ENCODE results near the gene MLYCD.
"Not testable (repeated sequence)": the region's sequence is repeated elsewhere in the genome, so short reads cannot be mapped to it uniquely, and the experiment has no call there.

MLYCD gene

DNA sequence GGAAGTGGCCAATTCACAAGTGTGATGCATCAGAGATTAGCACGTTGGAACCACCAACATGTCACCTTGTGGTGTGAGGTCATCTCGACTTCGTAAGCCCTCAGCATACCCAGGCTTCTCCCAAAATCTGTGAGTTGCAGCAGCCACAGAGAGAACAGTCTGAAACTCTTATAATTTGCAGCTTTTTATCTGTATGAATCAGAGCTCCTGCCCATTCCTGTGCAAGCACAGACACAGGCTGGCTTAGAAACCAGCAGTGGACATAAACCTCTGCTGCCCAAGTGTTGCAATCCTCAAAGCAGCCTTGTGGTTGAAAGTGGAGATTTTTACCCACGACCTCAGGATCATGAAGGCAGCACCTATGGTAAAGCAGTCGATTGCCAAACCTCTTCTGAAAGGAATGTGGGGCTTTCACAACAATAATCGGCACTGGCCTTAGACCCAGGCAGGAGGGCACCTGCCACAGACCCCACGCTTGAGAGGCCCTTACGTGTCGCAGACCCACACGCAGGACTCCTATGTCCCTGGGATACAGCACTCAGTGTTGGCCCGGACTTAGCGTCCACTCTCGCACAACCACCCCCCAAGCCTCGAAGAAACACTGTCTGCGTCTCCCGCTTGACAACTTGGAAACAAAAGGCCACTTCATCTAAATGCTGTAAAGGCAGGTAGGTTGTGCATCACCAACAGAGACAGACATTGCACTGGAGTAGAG, 29.6 kb downstream of the MLYCD start:
- DNase-seq = no peak

- DNase-seq = no peak
These were observed 31.1 kb downstream of the MLYCD start for GRCh38 chr16:83929811-83930555.

DNA sequence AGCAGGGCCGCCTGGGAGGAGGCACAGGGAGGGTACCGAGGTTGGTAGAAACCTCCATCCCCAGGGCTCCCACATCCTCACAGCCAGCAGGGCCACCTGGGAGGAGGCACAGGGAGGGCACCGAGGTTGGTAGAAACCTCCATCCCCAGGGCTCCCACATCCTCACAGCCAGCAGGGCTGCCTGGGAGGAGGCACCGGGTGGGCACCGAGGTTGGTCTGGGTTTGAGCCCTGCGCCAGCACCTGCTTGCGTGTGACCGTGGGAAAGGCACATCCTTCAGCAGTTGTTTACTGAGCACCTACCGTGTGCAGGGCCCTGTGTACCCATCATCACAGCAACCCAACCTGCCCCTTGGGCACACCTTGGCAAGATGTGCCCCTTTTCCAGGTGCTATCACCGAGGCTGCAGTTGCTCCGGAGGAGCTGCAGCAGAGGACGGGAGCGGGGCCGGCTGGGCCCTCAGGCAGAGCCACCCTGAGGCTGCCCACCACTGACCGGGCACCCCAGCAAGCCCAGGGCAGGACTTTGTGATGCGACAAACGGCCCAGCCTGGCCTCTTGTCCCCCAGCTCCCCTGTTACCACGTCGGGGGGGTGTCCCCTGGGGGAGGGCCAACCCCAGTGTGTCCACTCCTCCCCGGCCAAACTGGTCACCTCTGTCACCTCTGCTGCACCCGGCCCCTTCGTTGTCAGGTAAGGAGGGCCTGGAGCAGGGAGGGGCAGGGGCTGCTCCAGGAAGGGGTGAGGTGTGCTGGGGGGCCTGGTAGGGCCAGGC, 32.0 kb downstream of the MLYCD start:
- DNase-seq = no peak

DNA sequence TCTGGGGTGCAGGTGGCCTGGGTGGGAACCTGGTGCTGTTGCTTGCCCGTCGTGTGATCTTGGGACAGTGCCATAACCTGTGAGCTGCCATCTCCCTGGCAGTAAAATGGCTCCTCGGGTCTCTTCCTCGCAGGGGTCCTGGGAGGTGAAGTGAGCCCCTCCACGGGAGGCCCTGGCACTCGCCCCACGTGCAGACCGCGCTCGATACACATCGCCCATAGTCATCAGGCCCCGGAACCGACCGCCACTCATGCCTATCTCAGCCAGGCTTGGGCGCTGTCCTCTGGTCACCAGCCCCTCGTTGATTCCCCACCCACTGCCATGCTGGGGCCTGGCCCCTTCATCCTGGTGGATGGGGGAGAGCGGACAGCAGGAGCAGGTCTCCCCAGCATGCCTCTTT, 32.6 kb downstream of the MLYCD start:
- DNase-seq = no peak

- no peak for DNase-seq
These were observed 33.4 kb downstream of the MLYCD start for GRCh38 chr16:83932304-83932703.

GRCh38 chr16:83932955-83933673, 34.2 kb downstream of the MLYCD start:
- no peak for DNase-seq

GRCh38 chr16:83933885-83934683, 35.2 kb downstream of the MLYCD start:
- no peak for DNase-seq

GRCh38 chr16:83934684-83934977, 35.7 kb downstream of the MLYCD start:
- no peak for DNase-seq

GRCh38 chr16:83935005-83935857, 36.3 kb downstream of the MLYCD start:
- no peak for DNase-seq

DNA sequence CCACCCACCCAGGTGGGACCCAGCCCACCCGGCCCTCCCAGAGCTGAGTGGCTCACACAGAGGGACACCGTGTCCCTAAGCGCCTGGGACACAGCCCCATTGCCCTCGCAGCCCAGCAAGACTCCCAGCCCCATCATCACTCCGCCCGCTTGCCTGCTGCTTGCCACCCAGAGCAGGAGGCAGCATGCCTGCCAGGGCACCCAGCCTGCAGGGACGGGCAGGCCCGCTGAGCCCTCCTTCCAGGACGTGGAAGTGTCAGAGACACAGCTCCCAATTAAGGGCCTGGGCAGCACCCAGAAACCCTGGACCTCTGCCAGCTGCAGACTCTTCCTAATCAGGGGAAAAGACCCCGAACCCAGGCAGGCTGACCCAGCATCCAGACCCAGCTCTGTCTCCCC, 36.9 kb downstream of the MLYCD start:
- no peak for DNase-seq

GRCh38 chr16:83936581-83937165, 37.8 kb downstream of the MLYCD start:
- no peak for DNase-seq

DNA sequence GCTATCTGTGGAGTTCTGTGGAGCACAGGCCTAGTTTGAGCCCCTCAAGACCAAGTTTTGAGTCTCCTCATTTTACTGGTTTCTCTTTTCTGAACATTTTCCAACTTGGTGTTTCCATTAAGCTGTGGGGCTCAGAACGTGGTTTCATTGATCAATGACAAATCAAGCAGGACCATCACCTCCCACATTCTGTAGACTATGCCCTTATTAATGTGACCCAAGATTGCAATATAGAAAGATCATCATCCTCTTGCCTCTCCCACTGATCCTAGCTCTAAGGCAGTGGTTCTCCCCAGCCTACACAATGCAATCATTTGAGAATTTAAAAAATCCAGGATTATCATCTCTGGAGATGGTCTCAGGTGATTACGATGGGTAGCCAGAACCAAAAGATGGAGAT, 38.4 kb downstream of the MLYCD start:
- DNase-seq = no peak

DNA sequence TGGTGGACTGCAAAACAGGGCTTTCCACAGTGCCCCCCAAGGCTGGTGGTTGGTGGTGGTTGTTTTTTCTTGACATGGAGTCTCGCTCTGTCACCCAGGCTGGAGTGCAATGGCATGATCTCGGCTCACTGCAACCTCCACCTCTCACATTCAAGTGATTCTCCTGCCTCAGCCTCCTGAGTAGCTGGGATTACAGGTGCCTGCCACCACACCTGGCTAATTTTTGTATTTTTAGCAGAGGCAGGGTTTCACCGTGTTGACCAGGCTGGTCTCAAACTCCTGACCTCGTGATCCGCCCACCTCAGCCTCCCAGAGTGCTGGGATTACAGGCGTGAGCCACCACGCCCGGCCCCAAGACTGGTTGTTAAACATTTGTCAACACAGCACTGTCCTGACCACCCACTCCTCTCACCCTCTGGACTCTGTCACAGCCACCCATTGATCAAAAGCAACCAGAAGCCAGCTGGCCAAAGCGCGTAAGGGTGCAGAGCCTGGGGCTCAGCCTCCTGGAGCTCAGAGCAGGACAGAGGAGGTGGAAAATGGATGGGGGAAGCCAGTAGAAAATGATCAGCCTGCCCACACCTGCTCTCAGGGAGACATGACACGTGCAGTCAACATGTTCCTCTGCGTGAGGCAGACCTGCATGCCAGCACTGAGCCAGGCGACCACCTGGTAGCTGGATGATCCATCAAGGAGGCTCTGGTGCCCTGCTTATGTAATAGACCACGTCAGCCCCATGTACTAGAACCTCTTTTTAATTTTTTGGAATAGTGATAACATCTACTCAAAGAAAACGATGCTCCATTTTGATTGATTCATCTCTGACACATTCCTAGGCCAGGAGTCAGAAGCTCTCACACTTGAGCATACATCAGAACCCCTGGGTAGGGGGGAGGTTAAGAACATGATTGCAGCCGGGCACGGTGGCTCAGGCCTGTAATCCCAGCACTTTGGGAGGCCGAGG, 39.3 kb downstream of the MLYCD start:
- DNase-seq = no peak

DNA sequence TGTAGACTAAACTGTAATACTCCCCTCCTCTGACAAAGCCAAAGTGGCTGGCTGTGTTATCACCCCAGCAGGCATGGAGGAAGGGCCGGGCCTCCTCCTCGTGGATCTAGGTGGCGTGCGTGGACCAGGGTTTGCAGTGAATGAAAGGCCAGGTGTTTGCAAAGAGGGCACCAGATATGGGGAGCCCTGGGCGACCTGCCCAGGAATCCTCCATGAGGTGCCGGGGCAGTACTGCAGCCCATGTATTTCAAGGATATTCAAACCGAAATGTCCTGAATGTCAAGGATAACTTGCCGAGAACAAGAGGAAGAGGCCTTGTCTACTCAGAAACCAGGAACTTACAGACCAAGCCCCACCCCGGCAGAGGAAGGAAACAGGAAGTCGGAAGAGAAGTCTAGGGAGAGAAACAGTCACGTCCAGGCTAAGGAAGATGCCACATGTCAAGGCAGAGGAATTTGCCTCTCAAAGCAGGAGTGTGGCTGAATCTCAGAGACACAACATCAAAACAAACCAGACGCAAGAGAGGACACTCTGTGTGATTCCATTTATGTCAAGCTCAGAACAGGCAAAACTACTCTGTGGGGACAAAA, 40.4 kb downstream of the MLYCD start:
- DNase-seq = no peak

- no peak for DNase-seq
These were observed 41.2 kb downstream of the MLYCD start for GRCh38 chr16:83940119-83940518.

- DNase-seq = no peak
These were observed 41.9 kb downstream of the MLYCD start for GRCh38 chr16:83940630-83941378.

- DNase-seq = not testable (repeated sequence)
These were observed 42.6 kb downstream of the MLYCD start for GRCh38 chr16:83941546-83941945.

- DNase-seq = no peak
These were observed 43.2 kb downstream of the MLYCD start for GRCh38 chr16:83942074-83942473.

Measured in AML-193 (cell line).